Heart right ventricle (tissue), 16 donors: Measurements from ENCODE around the gene SART3. TPM values are rescaled to one million over a fixed set of nuclear protein-coding genes. Genes with fewer than 3 reads are reported as not detected.
A peak's percentile ranks its signal among the peaks of the same experiment; 100 is the strongest.

ENCODE experiments used
- ATAC-seq, 8 donors: fragments of 200-7000 bp; cut with Tn5 transposase; one replicate each; pipeline ENCODE4 v1.9.1; 2020; ENCODE audit warnings: mild to moderate bottlenecking in 8 of 8, moderate library complexity in 8 of 8, moderate number of reproducible peaks in 1 of 8
- DNase-seq, 2 donors: peaks; one replicate each; pipeline ENCODE4 v3.0.0-alpha.2; 2020
- H3K27ac ChIP-seq, 10 donors: fragments of 200-600 bp; sonication (generic) in 2 of 10; one replicate each; pipeline versions ENCODE4 v1.5.0 to v1.8.0; 2020 to 2022; ENCODE audit warnings: mild to moderate bottlenecking in 3 of 10
- H3K27me3 ChIP-seq, 7 donors: fragments of 200-600 bp; one replicate each; pipeline ENCODE4 v1.8.0; 2021 to 2022; ENCODE audit warnings: mild to moderate bottlenecking in 2 of 7
- H3K36me3 ChIP-seq, 9 donors: fragments of 200-600 bp; sonication (generic) in 1 of 9; one replicate each; pipeline versions ENCODE4 v1.5.0 to v1.8.0; 2020 to 2022; ENCODE audit warnings: mild to moderate bottlenecking in 2 of 9
- H3K4me1 ChIP-seq, 9 donors: fragments of 200-600 bp; sonication (generic) in 1 of 9; one replicate each; pipeline versions ENCODE4 v1.5.0 to v1.8.0; 2020 to 2022; ENCODE audit warnings: mild to moderate bottlenecking in 4 of 9
- H3K4me3 ChIP-seq, 10 donors: fragments of 200-600 bp; sonication (generic) in 2 of 10; one replicate each; pipeline versions ENCODE4 v1.5.0 to v1.8.0; 2020 to 2022; ENCODE audit warnings: mild to moderate bottlenecking in 7 of 10, moderate library complexity in 2 of 10
- H3K9me3 ChIP-seq, 11 donors: fragments of 200-600 bp in 10 of 11; sonication (generic) in 2 of 11; one replicate each; pipeline versions ENCODE4 v1.5.0 to v1.8.0; 2013 to 2022; ENCODE audit warnings: mild to moderate bottlenecking in 2 of 11, control low read depth in 1 of 11, moderate library complexity in 1 of 11
- CTCF ChIP-seq, 9 donors: fragments of 200-600 bp; sonication (generic) in 2 of 9; IDR thresholded peaks; one replicate each; pipeline versions ENCODE4 v1.5.0 to v1.8.0; 2021 to 2022; ENCODE audit warnings: antibody characterized with exemption in 9 of 9, mild to moderate bottlenecking in 5 of 9, moderate library complexity in 1 of 9
- WGBS, 2 donors: extraction: QIAGEN DNeasy Blood & Tissue Kit; methylation state at CpG; one replicate each; pipeline ENCODE4 v1.1.7; 2013; ENCODE audit warnings: inconsistent platforms in 1 of 2; 5-methylcytosine and 5-hydroxymethylcytosine counted together
- intact Hi-C, 10 donors: fragments of 100-400 bp; cut with DNase I; formaldehyde crosslinking; loops; one replicate each; pipeline versions ENCODE4 v1.11.1 to v1.14.2; 2022
- polyA plus RNA-seq, 2 donors: library from polyadenylated mRNA; stranded (reverse); fragments of 200-250 nt; gene quantifications; one replicate each; pipeline ENCODE4 v1.2.3, GENCODE V29; 2013
- total RNA-seq, 10 donors: library from RNA; stranded (reverse); fragmentation: NEBNext Ultra II Directional in 3 of 10; extraction: Animal tissue kit (Norgen Biotek cat#: 25700) in 3 of 10; gene quantifications; one replicate each; pipeline versions ENCODE4 v1.2.1 to v1.2.4, GENCODE V29; 2021 to 2023
- donor health status: Arrhythmogenic right ventricular cardiomyopathy.
- donor health status: ischemic (EF 13 %, LVEDD 7.1; RV severe dilation, severe dysfunction).
- donor health status: healthy with polysubstance abuse.
- donor health status: DM: no; HTN: yes; CAD: no.
- donor health status: DM: no; HTN: no; CAD: no.
- donor health status: ischemic (EF 25% LVEDD 6.9; RV normal size, moderate dysfunction).
- donor health status: ischemic (EF 25% LVEDD 5.7; RV mildly dilated, moderate dysfunction).
- donor health status: healthy.
- donor health status: DM: yes; HTN: yes; CAD: no.
- donor health status: Ischemic cardiomyopathy.
- donor health status: ischemic (EF 35%, LVEDD 5.7; RV mildly dilated, moderate dysfunction).
- donor health status: nonischemic (EF 11% LVEDD 7.7; RV severe dilation, severe dysfunction).
- donor health status: DM: yes; HTN: yes; CAD: no.
- donor health status: PGD.
- donor health status: ischemic (EF 29% LVEDD 5.4; RV normal size, mild dysfunction).
- donor health status: nonischemic (EF 23%, LVEDD 6.1; RV moderate dilation, normal function).

SART3 gene
- total and polyA plus RNA-seq, 12 donors: 13.5 to 38.0 (median 24.4) TPM

GRCh38 chr12:108514973-108515814, 45.8 kb downstream of the SART3 start, which contains the start of gene FICD:
TSS of gene FICD (plus strand) at chr12:108515277. CDS start at chr12:108516973, 1,696 bp downstream.
- peaks cover 0 to 29% (median 16%) of the 10 kb centered on the region in 9 donors for H3K4me1 ChIP-seq
- H3K9me3 ChIP-seq: no peaks in the 10 kb centered on the region
- ATAC-seq (peak; percentile 93 to 98 (median 97)), DNase-seq (peak; percentile 100)
- 0 to 1% methylated on average over 65 to 67 of the region's 67 CpGs for WGBS, 2 donors
- H3K27me3 ChIP-seq: peaks cover 0 to 2% (median 0%) of the 10 kb centered on the region in 7 donors
- H3K27ac ChIP-seq: peak within 1 kb of the TSS in 9 of 10 donors; percentile 19 to 92 (median 73)
- intact Hi-C loops: loop anchor here in 5 of 10 donors (5.0 to 10.0 kb wide), 4 partner anchors 418 to 598 kb away; no protein-coding TSS in a partner anchor
- H3K4me3 ChIP-seq: peak within 1 kb of the TSS; percentile 65 to 96 (median 79)
- H3K36me3 ChIP-seq: peaks cover 0 to 35% (median 19%) of the 10 kb centered on the region in 9 donors
- no peak for TF ChIP-seq CTCF (IDR thresholded peaks at IDR 0.05)

- DNase-seq (no peak), ATAC-seq (peak in 6 of 8 donors; percentile 1 to 11 (median 4))
- Histone ChIP-seq H3K27ac (peak overlapping the region in 1 of 10 donors; percentile 80), H3K9me3 (peaks cover 0 to 3% (median 0%) of the 10 kb centered on the region in 11 donors), H3K36me3 (peaks cover 0 to 28% (median 16%) of the 10 kb centered on the region in 9 donors), H3K4me3 (peak overlapping the region in 9 of 10 donors; percentile 65 to 96 (median 79)), H3K27me3 (peaks cover 0 to 8% (median 0%) of the 10 kb centered on the region in 7 donors), H3K4me1 (peaks cover 0 to 29% (median 16%) of the 10 kb centered on the region in 9 donors)
- WGBS, 2 donors: 28 to 29% methylated on average over 19 of the region's 19 CpGs
- intact Hi-C loops: loop anchor here in 5 of 10 donors (5.0 to 10.0 kb wide), 4 partner anchors 417 to 597 kb away; no protein-coding TSS in a partner anchor
- TF ChIP-seq CTCF (IDR thresholded peaks at IDR 0.05): no peak
These were observed 46.5 kb downstream of the SART3 start for GRCh38 chr12:108514468-108514972.

DNA sequence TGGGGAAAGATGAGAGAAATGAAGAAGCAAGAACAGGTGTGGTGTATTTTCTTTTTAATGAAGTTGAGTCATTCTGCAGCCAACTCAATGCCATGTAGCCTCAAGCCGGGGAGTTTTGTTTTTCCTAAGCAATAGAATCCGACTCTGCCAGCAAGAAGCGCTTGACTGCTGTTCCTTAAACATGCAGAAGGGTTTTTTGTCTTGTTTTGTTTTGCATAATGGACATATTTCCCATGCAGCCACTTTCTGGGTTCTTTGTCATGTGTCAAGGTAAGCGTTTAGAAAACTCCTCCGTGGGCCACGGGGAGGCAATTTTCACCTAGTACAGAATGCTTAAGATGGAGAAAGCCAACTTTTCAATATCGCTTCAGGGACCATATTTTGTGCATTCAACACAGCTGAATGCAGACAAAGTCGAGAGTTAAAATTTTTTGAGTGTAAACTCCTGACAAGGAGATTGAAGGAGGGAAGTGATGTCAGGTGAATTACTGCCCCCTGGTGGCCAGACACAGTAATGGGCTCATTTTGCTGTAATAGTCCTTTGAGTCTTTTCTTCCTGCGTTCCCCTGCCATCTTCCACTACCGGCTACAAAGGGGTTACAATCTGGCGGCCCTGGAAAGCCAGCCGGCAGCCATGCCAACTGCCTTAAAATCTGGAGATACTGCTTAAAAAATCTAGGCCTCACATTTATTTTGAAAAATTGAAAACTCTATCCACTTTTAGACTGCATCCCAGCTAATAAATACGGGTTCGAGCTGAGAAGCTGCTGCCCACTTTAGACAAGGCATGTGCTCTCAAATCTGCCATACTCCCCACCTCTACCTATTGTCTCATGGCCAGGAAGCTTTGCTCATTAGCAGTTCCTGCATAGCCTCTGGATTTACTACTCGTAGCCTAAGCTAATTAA, 49.1 kb downstream of the SART3 start:
- DNase-seq: peak; percentile 39 to 59
- no peak for ATAC-seq
- Histone ChIP-seq H3K36me3 (peaks cover 0 to 2% (median 0%) of the 10 kb centered on the region in 9 donors), H3K4me3 (no peak overlapping the region), H3K27ac (no peak overlapping the region), H3K27me3 (peaks cover 0 to 8% (median 0%) of the 10 kb centered on the region in 7 donors), H3K9me3 (peaks cover 0 to 4% (median 0%) of the 10 kb centered on the region in 11 donors), H3K4me1 (peaks cover 0 to 29% (median 16%) of the 10 kb centered on the region in 9 donors)
- 32 to 35% methylated on average over 15 of the region's 15 CpGs for WGBS, 2 donors
- intact Hi-C loops: loop anchor here in 6 of 10 donors (2.0 to 10.0 kb wide), 5 partner anchors 415 to 595 kb away; no protein-coding TSS in a partner anchor
- peak; percentile 85 to 94 (median 90) for TF ChIP-seq CTCF (IDR thresholded peaks at IDR 0.05)
